ENCODE measurements around the gene PKM.

Gene PKM

DNA sequence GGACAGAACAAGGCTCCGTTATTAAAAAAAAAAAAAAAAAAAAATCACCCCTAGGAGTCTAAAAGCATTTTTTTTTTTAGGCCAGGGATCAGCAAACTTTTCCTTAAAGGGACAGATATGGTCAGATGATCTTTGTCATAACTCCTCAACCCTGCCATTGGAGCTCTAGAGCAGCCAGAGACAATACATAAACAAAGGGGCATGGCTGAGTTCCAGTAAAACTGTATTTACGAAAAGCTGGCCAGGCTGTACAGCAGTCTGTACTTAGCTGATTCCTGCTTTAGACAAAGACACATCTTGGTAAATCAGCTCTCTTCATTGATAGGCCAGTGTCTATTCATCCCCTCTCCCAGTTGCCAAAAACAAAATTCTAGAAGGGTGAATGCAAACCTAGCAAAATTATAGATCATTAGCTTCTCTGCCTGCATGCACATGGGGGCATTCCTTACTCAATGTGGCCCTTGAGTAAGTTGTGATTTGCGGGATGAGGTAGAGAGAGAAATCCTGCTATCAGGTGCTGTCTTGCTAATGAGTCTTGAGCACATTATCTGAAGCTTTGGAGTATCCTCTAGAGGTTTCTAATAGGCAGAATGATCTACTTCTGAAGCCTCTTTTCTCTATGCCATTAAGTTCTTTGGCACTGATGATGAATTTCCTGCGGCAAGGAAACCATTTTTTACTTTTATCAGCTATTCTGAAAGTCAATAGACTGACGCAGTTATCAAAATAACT is 77.6 kb downstream of the PKM start:
- no peak for DNase-seq

Data from bone marrow (tissue), 2 donors.